GM18507 (cell line): Measurements from ENCODE around the gene TBX4.

Experiments used
- DNase-seq: peaks from one replicate; pipeline ENCODE4 v3.0.0; 2011; ENCODE audit warnings: low read depth; ENCODE audit not compliant: insufficient read length; ENCODE audit errors: extremely low spot score
- FAIRE-seq: peaks from 2 replicates; lab custom pipeline; 2011; peaks lifted over from hg19 to GRCh38; lab: Jason Lieb, UNC

The TBX4 gene

GRCh38 chr17:61452301-61453290 lies at the start of gene TBX4:
Gene TBX4, plus strand, starts transcription at chr17:61452422. Its CDS starts 4,069 bp downstream, at chr17:61456491.
- no peak for FAIRE-seq

GRCh38 chr17:61402978-61403800 lies 49.0 kb upstream of the TBX4 start:
- FAIRE-seq (no peak), DNase-seq (no peak)

More at GRCh38 chr17:61452301-61453290, at the start of gene TBX4:
- DNase-seq: no peak

DNA sequence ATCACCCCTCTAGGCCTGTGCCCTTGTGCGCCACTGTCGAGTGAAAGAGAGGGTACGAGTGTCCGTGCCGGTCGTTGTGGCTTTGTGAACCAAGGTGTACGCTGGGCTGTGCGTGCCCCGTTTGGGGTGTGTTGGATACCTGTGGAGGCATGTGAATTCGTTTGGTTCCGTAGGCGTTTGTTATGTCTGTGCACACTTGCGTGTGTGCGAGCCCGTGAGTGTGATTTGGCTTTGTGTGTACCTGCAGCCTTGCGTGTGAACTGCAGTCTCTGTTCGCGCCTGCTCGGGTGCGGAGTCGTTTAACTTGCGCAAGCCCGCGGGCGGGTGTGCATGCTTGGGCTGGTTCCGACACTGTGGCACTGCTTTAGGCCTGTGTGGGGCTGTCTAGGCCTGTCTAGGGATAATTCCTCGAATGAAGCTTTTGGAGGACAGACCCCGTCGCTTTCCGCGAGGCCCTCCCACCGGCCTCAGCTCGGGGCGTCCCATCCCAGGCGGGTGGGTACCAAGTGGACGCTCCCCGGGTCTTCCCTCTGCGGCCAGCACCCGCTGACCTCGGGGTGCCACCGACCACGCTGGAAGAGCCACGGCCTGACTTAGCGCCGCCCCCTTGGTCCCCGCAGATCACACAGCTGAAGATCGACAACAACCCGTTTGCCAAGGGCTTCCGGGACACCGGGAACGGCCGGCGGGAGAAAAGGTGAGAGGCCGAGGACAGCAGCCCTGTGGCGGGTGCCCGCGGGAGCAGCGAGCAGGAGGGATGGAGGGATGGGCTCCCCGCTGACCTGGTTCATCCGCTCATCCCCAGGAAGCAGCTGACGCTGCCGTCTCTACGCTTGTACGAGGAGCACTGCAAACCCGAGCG lies 48.2 kb upstream of the TBX4 start:
- FAIRE-seq (no peak), DNase-seq (no peak)

GRCh38 chr17:61404663-61404912 lies 47.6 kb upstream of the TBX4 start:
- FAIRE-seq: no peak
- no peak for DNase-seq

DNA sequence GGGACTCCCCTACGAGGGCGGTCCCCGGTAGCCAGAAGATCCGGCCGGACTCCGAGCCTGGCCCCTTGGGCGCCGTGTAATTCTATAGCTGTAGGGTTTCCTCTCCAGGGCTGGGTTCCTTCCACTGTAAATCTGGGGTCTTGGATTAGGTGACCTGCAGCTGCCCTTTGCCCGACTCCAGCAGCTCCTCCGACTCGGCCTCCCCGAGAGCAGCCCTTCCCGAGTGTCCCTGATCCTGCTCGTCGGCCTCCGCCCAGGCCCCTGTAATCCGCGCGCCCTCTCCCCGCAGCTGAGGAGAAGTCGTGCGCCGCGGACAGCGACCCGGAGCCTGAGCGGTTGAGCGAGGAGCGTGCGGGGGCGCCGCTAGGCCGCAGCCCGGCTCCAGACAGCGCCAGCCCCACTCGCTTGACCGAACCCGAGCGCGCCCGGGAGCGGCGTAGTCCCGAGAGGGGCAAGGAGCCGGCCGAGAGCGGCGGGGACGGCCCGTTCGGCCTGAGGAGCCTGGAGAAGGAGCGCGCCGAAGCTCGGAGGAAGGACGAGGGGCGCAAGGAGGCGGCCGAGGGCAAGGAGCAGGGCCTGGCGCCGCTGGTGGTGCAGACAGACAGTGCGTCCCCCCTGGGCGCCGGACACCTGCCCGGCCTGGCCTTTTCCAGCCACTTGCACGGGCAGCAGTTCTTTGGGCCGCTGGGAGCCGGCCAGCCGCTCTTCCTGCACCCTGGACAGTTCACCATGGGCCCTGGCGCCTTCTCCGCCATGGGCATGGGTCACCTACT lies 47.1 kb upstream of the TBX4 start:
- no peak for DNase-seq

GRCh38 chr17:61405686-61406536 lies 46.3 kb upstream of the TBX4 start:
- no peak for FAIRE-seq
- DNase-seq: no peak

More for the DNA sequence above, 47.1 kb upstream of the TBX4 start:
- no peak for FAIRE-seq

DNA sequence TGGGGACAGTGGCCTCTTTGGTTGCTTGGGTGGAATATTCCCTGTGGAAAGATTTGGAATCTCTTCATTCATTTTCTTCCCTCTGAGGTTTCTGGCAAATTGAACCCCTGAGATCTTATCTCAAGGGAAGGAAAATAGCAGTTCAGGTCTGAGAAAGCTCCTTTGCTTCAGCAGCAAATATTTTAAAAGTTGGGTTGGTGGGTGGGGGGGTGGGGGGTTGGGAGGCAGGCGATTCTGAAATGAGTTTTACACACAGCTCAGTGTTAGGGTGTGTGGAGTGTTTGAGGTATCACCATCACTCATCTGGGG lies 45.7 kb upstream of the TBX4 start:
- FAIRE-seq: no peak

GRCh38 chr17:61406971-61407911 lies 45.0 kb upstream of the TBX4 start:
- DNase-seq: no peak
- FAIRE-seq: no peak

More for the DNA sequence above, 45.7 kb upstream of the TBX4 start:
- DNase-seq: no peak

GRCh38 chr17:61408151-61409041 lies 43.8 kb upstream of the TBX4 start:
- no peak for DNase-seq

GRCh38 chr17:61409301-61410112 lies 42.7 kb upstream of the TBX4 start:
- DNase-seq (no peak), FAIRE-seq (peak; percentile 39)

More at GRCh38 chr17:61408151-61409041, 43.8 kb upstream of the TBX4 start:
- no peak for FAIRE-seq

- no peak for DNase-seq
- peak; percentile 33 for FAIRE-seq
Observed at GRCh38 chr17:61410141-61411010, 41.8 kb upstream of the TBX4 start.

- FAIRE-seq (no peak), DNase-seq (no peak)
Observed at GRCh38 chr17:61411011-61411260, 41.3 kb upstream of the TBX4 start.

DNA sequence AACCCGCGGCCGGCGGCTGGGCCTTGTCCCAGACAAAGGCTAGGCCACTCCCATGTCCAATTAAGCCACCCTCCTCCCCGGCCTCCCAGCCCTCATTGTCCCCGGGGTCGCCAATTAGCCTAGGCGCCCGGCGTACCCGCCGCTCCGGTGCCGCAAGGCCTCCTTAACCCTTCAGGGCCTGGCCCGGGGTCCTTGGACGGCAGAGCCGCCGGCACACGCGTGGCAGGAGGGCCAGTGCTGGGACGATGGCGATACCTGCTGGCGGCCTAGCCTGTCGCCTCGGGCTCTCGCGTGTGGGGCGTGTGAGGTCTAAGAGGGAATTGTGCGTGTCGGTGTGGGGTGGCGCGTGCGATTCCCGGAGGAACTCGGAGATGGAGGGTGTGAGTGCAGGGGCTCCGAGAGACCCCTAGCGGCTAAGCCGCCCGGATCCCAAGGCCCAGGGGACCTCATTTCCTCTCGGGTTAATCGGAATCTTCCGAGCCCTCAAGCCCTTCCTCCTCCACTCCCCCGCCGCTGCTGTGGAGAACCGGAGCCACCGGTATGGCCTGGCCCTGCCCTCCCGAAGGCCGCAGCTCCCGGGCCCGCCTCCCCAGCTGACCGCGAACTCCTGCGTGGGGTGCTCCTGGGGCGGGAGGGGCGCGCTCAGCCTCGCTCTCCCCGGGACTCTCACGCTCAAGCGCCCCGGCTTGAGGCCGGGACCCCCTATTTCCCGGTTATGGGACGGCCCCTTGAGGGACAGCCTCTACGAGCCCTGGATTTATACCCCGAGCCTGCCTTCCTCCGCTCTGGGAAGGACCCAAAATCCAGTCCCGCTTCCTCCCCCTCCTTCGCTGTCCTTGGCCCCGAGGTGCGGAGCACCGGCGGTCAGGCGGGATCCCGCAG lies 40.7 kb upstream of the TBX4 start:
- DNase-seq (no peak), FAIRE-seq (no peak)
